GM21447 (cell line): Measurements from ENCODE around the gene EIF4G3.
"Not testable (repeated sequence)": the region's sequence is repeated elsewhere in the genome, so short reads cannot be mapped to it uniquely, and the experiment has no call there.

Experiments
- ATAC-seq: cut with Tn5 transposase; IDR thresholded peaks from one replicate; pipeline ENCODE4 v1.9.1; 2021; ENCODE audit not compliant: unreplicated experiment

Gene EIF4G3

GRCh38 chr1:20885121-20885520, 291.6 kb downstream of the EIF4G3 start:
- ATAC-seq: no peak

DNA sequence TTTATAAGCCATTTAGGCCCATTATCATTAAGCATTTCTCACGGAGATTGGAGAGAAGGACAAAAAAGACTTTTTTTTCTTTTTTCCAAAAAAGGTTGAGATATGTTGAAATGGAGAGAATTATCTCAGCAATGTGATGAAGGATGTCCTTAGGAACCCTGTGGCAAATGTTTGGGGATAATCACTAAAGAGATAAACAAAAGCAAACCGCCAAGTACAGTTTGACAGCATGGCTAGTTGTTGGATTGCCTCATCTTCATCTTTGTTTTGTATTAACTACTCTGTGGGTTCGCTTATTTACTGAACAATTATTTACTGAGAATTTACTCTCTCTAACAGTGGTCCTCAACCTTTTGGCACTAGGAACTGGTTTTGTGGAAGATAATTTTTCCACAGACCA, 292.2 kb downstream of the EIF4G3 start:
- no peak for ATAC-seq

DNA sequence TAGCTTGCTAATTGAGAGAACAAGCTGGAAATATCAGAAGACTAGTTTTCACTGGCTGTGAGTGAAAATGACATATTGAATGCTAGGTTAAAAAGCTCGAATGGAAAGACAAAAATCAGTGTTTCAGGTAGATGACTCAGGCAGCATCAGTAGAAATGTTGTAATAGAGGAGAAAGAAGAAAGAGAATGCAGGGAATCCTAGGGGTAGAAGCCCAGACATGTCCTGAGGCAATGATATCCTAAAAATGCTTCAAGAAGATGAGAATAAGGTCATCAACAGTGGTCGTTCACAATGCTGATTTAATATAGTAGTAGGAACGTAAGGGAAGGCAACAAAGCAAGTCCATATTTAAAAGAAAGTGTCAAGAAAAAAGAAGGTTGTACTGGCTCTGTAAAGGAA, 292.9 kb downstream of the EIF4G3 start:
- ATAC-seq: no peak

GRCh38 chr1:20882837-20883236, 293.9 kb downstream of the EIF4G3 start:
- ATAC-seq: no peak

- ATAC-seq: no peak
Observed at GRCh38 chr1:20878799-20879198, 297.9 kb downstream of the EIF4G3 start.

DNA sequence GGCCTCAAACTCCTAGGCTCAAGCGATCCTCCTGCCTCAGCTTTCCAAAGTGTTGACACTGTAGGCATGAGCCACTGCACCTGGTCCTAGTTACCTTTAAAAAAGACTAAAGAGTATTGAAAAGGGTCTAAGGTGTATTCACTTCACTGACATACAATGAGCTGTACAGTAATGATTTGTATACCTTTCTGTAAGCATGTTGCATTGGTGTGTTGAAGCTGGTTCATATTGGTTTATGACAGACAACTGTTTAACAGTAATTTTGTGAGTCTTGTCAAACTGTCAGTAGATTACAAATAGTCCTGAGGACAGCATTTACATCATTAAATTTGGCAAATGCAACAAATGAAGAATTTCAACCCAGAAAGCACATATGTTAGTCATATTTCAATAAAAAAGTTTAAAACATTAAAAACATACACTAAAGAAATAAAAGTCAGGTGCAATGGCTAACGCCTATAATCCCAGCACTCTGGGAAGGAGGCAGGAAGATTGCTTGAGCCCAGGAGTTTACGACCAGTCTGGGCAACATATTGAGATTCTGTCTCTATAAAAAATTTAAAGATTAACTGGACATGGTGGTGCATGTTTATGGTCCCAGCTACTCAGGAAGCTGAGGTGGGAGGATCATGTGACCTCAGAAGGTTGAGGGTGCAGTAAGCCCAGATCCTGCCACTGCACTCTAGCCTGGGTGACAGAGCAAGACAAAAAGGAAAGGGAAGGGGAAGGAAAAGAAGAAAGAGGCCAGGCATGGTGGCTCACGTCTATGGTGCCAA, 301.3 kb downstream of the EIF4G3 start:
- ATAC-seq: no peak

GRCh38 chr1:20873311-20873710, 303.4 kb downstream of the EIF4G3 start:
- no peak for ATAC-seq

GRCh38 chr1:20871419-20871818, 305.3 kb downstream of the EIF4G3 start:
- no peak for ATAC-seq

DNA sequence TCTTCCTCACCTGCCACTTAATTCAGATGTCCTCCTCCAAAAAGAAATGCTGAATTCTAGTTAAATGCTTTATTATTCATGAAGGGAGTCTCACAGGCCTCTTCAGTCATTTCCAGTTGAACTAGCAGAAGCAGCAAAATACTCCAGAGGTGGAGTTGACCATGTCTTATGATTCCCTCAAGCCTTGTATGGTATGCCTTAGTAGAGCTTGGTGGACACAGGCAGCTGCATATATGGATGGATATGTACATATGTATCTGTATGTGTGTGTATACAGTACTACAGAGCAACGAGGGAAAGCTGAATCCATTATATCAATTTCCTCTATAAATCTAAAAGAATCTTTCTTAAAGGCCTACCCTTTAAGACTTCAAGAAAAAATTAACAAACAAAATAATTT, 306.0 kb downstream of the EIF4G3 start:
- no peak for ATAC-seq

DNA sequence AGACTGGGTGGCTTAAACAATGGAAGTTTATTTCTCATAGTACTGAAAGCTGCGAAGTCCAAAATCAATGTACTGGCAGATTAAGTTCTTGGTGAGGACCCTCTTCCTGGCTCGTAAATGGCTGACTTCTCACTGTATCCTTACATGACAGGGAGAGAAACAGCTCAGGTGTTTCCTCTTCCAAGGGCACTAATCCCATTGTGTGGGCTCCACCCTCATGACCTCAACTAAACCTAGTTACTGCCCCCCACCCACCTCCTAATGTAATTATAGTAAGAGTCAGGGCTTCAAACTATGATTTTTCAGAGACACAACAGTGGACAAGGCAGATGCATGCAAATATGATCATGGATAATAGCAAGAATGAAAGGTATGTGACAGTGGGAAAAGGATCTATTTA, 308.4 kb downstream of the EIF4G3 start:
- ATAC-seq: no peak

DNA sequence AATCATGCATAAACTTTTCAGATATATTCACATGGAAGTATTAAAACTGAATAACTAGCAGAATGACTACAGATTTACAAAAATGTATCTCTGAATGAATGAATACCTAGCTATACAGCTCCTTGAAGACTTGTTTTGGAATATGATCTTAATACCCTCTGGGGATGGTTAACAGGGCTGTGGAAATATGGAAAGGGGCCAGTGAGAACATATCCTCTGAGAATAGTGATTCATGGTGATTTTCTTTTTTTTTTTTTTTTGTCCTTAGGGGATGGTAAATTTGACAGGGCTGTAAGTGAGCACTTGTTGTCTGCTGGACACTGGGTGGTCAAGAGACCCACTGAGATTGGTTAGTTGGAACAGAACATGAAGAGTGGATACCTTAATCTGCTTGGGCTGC, 308.9 kb downstream of the EIF4G3 start:
- ATAC-seq: no peak

DNA sequence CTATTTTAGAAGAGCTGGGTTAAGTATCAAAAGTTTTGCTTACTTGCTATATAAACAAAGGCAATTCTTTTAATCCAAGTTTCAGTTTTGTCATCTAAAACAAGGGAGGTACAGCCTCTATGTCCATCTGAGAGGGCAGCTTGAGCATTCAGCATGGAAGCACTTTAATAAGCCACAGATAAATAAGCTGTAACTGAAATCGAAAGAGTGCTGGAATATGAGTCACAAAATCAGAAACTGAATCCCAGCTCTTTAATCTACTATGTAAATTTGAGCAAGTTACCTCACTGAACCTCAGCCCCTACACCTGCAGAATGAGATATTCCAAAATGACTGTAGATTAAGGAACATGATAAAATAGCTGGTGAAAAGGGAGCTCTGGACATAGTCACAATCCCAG, 309.6 kb downstream of the EIF4G3 start:
- ATAC-seq: no peak

- ATAC-seq: no peak
Observed at GRCh38 chr1:20865001-20865400, 311.7 kb downstream of the EIF4G3 start.

GRCh38 chr1:20854529-20854928, 322.2 kb downstream of the EIF4G3 start:
- no peak for ATAC-seq

DNA sequence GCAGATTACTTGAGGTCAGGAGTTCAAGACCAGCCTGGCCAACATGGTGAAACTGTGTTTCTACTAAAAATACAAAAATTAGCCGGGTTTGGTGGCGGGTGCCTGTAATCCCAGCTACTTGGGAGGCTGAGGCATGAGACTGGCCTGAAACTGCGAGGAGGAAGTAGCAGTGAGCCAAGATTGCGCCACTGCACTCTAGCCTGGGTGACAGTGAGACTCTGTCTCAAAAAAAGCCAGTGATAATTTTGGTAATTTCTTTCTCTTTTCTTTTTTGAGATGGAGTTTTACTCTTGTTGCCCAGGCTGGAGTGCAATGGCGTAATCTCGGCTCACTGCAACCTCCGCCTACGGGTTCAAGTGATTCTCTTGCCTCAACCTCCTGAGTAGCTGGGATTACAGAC, 324.9 kb downstream of the EIF4G3 start:
- not testable (repeated sequence) for ATAC-seq

DNA sequence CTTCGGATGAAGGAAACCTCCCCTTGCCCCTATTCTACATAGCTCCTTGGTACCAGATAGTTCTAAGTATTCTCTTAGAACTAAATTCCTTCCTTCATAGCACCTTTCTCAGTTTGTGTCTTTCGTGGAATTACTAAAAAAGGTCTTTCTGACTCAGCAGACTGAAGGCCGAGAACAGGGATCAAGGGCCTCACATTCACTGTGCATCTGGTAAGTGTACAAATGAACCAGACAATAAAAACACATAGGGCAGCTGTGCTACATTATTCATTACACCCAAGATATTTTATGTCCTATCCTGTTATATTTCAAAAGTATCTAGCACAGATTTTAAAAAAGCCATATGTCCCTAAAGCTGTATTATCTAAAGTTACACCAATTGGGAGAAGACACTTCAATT, 326.7 kb downstream of the EIF4G3 start:
- no peak for ATAC-seq

DNA sequence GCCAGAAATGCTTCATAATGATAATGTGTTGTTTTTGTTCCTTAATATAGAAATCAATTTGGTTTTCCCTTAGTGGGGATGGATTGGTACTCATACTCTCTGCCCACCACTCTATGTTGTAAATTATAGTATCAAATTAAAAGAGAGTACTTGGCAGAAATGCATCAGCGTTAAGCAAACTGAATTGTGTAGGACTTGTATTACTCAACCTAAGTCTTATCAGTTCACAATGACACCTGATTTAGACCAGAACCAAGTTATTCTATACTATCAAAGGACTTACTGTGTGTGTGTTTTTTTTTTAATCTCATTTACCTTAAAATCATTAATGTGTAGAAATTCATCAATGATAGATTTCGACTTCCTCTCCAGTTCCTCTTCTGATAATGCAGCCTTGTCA, 327.6 kb downstream of the EIF4G3 start:
- no peak for ATAC-seq

DNA sequence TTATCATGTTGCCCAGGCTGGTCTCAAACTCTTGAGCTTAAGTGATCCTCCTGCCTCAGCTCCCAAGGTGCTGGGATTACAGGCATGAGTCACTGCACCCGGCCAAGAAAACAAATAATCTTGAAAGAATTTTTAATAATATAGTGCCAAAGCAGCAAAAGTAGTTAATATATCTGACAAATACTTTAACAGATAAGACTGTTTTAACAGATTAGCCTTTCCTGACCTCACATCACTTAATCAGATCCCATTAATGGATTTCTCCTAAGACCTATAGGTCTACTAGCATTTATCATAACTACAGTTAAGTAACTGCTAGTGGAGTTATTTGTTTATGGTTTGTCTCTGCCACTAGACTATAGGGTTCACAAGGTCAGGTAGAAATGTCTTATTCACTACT, 328.5 kb downstream of the EIF4G3 start:
- ATAC-seq: no peak

DNA sequence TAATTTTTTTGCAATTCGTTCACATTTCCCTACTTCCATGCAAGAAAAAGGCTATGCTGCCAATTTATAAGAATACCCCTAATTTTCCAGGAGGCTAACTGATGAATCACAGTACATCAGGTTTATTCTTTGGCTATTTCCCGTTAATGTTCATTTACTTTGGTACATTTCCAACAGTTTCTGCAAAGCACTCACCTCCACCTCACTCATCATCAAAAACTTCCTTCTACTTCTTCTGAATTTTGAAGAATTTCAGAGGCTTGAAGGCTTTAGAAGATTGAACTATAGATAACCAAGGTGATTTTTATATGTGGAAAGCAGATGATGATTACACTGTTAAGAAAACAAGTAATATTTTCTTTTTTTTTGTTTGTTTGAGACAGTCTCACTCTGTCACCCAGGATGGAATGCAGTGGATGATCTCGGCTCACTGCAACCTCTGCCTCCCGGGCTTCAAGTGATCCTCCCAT, 329.1 kb downstream of the EIF4G3 start:
- no peak for ATAC-seq

GRCh38 chr1:20846461-20847374, 330.0 kb downstream of the EIF4G3 start:
- no peak for ATAC-seq

- ATAC-seq: no peak
Observed at GRCh38 chr1:20840731-20841130, 336.0 kb downstream of the EIF4G3 start.

DNA sequence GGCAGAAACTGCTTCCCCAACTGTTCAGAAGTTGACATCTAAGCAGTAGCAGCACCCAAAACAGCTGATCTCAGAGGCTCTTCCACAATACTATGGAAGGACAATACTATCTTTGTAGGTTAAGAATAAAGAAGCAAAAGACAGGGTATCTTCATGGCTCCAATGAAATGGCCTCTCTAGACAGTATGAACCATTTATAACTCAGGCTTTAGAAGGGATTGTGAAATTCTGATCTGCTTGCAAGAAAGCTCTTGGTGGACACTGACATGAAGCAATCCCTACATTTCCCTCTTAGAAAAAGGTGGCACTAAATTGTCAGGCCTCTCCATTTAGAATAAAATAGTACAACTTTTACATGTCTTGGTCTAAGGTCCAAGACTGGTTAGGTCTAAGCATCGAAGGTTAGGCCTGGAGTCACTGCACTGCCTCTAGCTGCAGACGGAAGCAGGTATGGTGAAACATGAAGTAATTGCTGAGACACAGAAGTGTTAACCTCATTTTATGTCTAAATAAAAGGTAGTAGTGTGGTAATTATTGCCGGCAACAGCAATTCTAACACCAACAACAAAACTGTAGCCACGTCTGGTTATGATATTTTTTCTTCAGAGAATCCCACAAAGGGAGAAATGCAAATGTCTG, 339.0 kb downstream of the EIF4G3 start:
- no peak for ATAC-seq
